GM19351 (cell line): ENCODE data around the gene OGFOD2.
"Not testable (repeated sequence)": the region's sequence is repeated elsewhere in the genome, so short reads cannot be mapped to it uniquely, and the experiment has no call there.

ENCODE experiments used
- ATAC-seq: cut with Tn5 transposase; IDR thresholded peaks from one replicate; pipeline ENCODE4 v1.9.1; 2021; ENCODE audit warnings: mild to moderate bottlenecking, moderate library complexity; ENCODE audit not compliant: unreplicated experiment

OGFOD2 gene

GRCh38 chr12:122974892-122975789, at the start of gene OGFOD2:
Gene OGFOD2, plus strand, starts transcription at chr12:122975244. Its CDS starts 8 bp downstream, at chr12:122975252.
- ATAC-seq, result peak; percentile 77

- no peak for ATAC-seq
These were observed 47.2 kb upstream of the OGFOD2 start for GRCh38 chr12:122927756-122928403.

GRCh38 chr12:122928404-122929147, 46.5 kb upstream of the OGFOD2 start:
- no peak for ATAC-seq

GRCh38 chr12:122929148-122929538, 45.9 kb upstream of the OGFOD2 start:
- no peak for ATAC-seq

- no peak for ATAC-seq
These were observed 45.2 kb upstream of the OGFOD2 start for GRCh38 chr12:122929812-122930211.

- no peak for ATAC-seq
These were observed 42.8 kb upstream of the OGFOD2 start for GRCh38 chr12:122932207-122932606.

GRCh38 chr12:122934722-122935121, 40.3 kb upstream of the OGFOD2 start:
- ATAC-seq, result no peak

GRCh38 chr12:122935318-122935717, 39.7 kb upstream of the OGFOD2 start:
- ATAC-seq, result no peak

- no peak for ATAC-seq
These were observed 37.4 kb upstream of the OGFOD2 start for GRCh38 chr12:122937622-122938091.

GRCh38 chr12:122939125-122939524, 35.9 kb upstream of the OGFOD2 start:
- no peak for ATAC-seq

GRCh38 chr12:122941351-122941750, 33.7 kb upstream of the OGFOD2 start:
- ATAC-seq, result not testable (repeated sequence)

GRCh38 chr12:122942637-122943036, 32.4 kb upstream of the OGFOD2 start:
- ATAC-seq, result no peak

GRCh38 chr12:122943196-122943595, 31.8 kb upstream of the OGFOD2 start:
- no peak for ATAC-seq

GRCh38 chr12:122944605-122945592, 30.1 kb upstream of the OGFOD2 start:
- ATAC-seq, result no peak

GRCh38 chr12:122946690-122947341, 28.2 kb upstream of the OGFOD2 start:
- ATAC-seq, result no peak

- ATAC-seq, result no peak
These were observed 27.7 kb upstream of the OGFOD2 start for GRCh38 chr12:122947352-122947792.

GRCh38 chr12:122948605-122949004, 26.4 kb upstream of the OGFOD2 start:
- no peak for ATAC-seq

GRCh38 chr12:122949405-122949804, 25.6 kb upstream of the OGFOD2 start:
- no peak for ATAC-seq
